Motor neuron (in vitro differentiated cells): ENCODE measurements around the gene SH3GL3. TPM values are rescaled to one million over a fixed set of nuclear protein-coding genes. Genes with fewer than 3 reads are reported as not detected.

Source experiments
- ATAC-seq, 8 experiments: fragments of 200-7000 bp; cut with Tn5 transposase; replicated peaks in 6 of 8; 2 replicates each; pipeline ENCODE4 v1.8.0; 2021; ENCODE audit warnings: mild to moderate bottlenecking in 8 of 8, moderate library complexity in 8 of 8
- H3K27ac ChIP-seq, 2 donors: fragments of 250-450 bp; sonication (Bioruptor Pico); 2 replicates each; pipeline ENCODE4 v1.9.0; 2021; ENCODE audit warnings: antibody characterized with exemption in 2 of 2, mild to moderate bottlenecking in 2 of 2, moderate library complexity in 1 of 2
- H3K4me1 ChIP-seq, 2 donors: fragments of 250-450 bp; sonication (Bioruptor Pico); replicated peaks in 1 of 2; 2 replicates each; pipeline ENCODE4 v1.6.1; 2021; ENCODE audit warnings: antibody characterized with exemption in 2 of 2, mild to moderate bottlenecking in 2 of 2, moderate library complexity in 1 of 2
- H3K4me3 ChIP-seq, 5 donors: fragments of 250-450 bp; sonication (Bioruptor Pico); 2 replicates each; pipeline ENCODE4 v1.9.0; 2021; ENCODE audit warnings: antibody characterized with exemption in 5 of 5, mild to moderate bottlenecking in 5 of 5, moderate library complexity in 4 of 5
- WGBS, 10 experiments: fragments of 450-650 bp; shearing (Covaris generic); methylation state at CpG; one replicate each; pipeline ENCODE4 v1.0.0; 2022; 5-methylcytosine and 5-hydroxymethylcytosine counted together
- in situ Hi-C, 9 experiments: fragments of 400-800 bp; cut with MboI; loops; one replicate each; pipeline ENCODE4 v1.15.0; 2021; ENCODE audit warnings: low sequenced_read_pairs in 9 of 9, low pct_unique_long_range_greater_than_20kb in 2 of 9; ENCODE audit not compliant: unreplicated experiment in 9 of 9
- total RNA-seq, 8 experiments: library from RNA; unstranded; fragments of 300-600 nt; gene quantifications; 2 replicates each; pipeline versions ENCODE4 v1.2.3 to v1.2.4, GENCODE V29; 2022

Gene SH3GL3
- total RNA-seq, 8 experiments from 2014 or later, result 3.7 to 22.6 (median 10.5) TPM

GRCh38 chr15:83613714-83614113 lies 166.6 kb downstream of the SH3GL3 start:
- no peak overlapping the region for H3K27ac ChIP-seq
- in situ Hi-C loops, result no loop called here
- H3K4me3 ChIP-seq, result no peak overlapping the region
- 14 to 100% (median 100%) methylated on average over 1 of the region's 2 CpGs; no CpG with 5 or more reads in 7 of the 10 experiments for WGBS, 10 experiments
- ATAC-seq, result peak in 3 of 8 experiments; percentile 18 to 57 (median 35)
- H3K4me1 ChIP-seq, result no peaks in the 10 kb centered on the region

GRCh38 chr15:83616840-83617239 lies 169.7 kb downstream of the SH3GL3 start:
- no peaks in the 10 kb centered on the region for H3K4me1 ChIP-seq
- ATAC-seq, result peak in 3 of 8 experiments; percentile 47 to 77 (median 51)
- no peak overlapping the region for H3K27ac ChIP-seq
- H3K4me3 ChIP-seq, result no peak overlapping the region
- WGBS, 10 experiments, result 5 to 100% (median 88%) methylated on average over 1 of the region's 1 CpG; no CpG with 5 or more reads in 1 of the 10 experiments
- in situ Hi-C loops, result no loop called here

- ATAC-seq, result no peak
- 46 to 93% (median 75%) methylated on average over 1 to 2 of the region's 2 CpGs; no CpG with 5 or more reads in 4 of the 10 experiments for WGBS, 10 experiments
- in situ Hi-C loops, result no loop called here
These were observed 179.1 kb downstream of the SH3GL3 start for GRCh38 chr15:83626171-83626802.

DNA sequence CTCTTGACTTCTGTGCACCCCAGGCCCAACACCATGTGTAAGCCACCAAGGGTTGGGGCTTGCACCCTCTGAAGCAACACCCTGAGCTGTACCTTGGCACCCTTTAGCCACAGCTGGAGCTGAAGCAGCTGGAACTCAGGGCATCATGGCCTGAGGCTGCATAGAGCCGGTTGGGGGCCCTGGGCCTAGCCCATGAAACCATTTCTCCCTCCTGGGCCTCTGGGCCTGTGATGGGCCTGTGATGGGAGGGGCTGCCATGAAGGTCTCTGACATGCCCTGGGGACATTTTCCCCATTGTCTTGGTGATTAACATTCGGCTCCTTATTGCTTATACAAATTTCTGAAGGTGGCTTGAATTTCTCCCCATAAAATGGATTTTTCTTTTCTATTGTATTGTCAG lies 184.4 kb downstream of the SH3GL3 start:
- H3K4me1 ChIP-seq, result no peaks in the 10 kb centered on the region
- in situ Hi-C loops, result no loop called here
- H3K27ac ChIP-seq, result no peak overlapping the region
- no peak for ATAC-seq
- 0 to 57% (median 35%) methylated on average over 1 to 2 of the region's 2 CpGs; no CpG with 5 or more reads in 4 of the 10 experiments for WGBS, 10 experiments
- no peak overlapping the region for H3K4me3 ChIP-seq

More at GRCh38 chr15:83626171-83626802, 179.1 kb downstream of the SH3GL3 start:
- Histone ChIP-seq H3K27ac (no peak overlapping the region), H3K4me3 (no peak overlapping the region), H3K4me1 (no peaks in the 10 kb centered on the region)

GRCh38 chr15:83643201-83643600 lies 196.1 kb downstream of the SH3GL3 start:
- Histone ChIP-seq H3K4me1 (no peaks in the 10 kb centered on the region), H3K4me3 (no peak overlapping the region), H3K27ac (no peak overlapping the region)
- in situ Hi-C loops, result no loop called here
- no peak for ATAC-seq

DNA sequence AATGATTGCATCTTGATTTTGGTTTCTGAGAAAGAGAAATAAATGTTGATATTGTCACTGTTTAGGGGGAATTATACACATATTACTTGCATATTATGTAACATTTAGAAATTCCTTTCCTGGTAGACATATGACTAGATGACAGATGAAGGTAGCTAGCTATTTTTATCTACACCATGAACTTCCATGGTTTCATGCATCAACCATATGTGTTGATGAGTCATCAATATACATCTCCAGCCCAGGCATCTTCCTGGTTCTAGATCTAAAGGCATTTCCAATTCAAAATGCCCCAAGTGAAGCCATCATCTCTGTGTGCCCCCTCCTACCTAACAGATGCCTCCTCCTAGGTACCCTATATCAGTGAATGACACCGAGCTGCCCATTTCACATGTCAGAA lies 197.3 kb downstream of the SH3GL3 start:
- Histone ChIP-seq H3K4me1 (no peaks in the 10 kb centered on the region), H3K4me3 (no peak overlapping the region), H3K27ac (no peak overlapping the region)
- in situ Hi-C loops, result no loop called here
- WGBS, 10 experiments, result 11 to 100% (median 94%) methylated on average over 1 of the region's 1 CpG; no CpG with 5 or more reads in 6 of the 10 experiments
- peak in 2 of 8 experiments; percentile 41 to 59 for ATAC-seq

- ATAC-seq, result peak in 1 of 8 experiments; percentile 2
- in situ Hi-C loops, result no loop called here
These were observed 203.7 kb downstream of the SH3GL3 start for GRCh38 chr15:83650831-83651230.

GRCh38 chr15:83651541-83651940 lies 204.4 kb downstream of the SH3GL3 start:
- WGBS, 10 experiments, result 30 to 84% (median 77%) methylated on average over 2 to 6 of the region's 6 CpGs
- in situ Hi-C loops, result no loop called here
- no peak for ATAC-seq
- Histone ChIP-seq H3K4me1 (no peaks in the 10 kb centered on the region), H3K27ac (no peak overlapping the region), H3K4me3 (no peak overlapping the region)

More at GRCh38 chr15:83650831-83651230, 203.7 kb downstream of the SH3GL3 start:
- no peak overlapping the region for H3K27ac ChIP-seq
- H3K4me1 ChIP-seq, result no peaks in the 10 kb centered on the region
- H3K4me3 ChIP-seq, result no peak overlapping the region
- 0 to 79% (median 60%) methylated on average over 1 to 2 of the region's 2 CpGs; no CpG with 5 or more reads in 5 of the 10 experiments for WGBS, 10 experiments

GRCh38 chr15:83652626-83653204 lies 205.6 kb downstream of the SH3GL3 start:
- in situ Hi-C loops, result no loop called here
- ATAC-seq, result no peak
- WGBS, 10 experiments, result 37 to 96% (median 92%) methylated on average over 2 to 5 of the region's 5 CpGs; no CpG with 5 or more reads in 1 of the 10 experiments
- no peak overlapping the region for H3K4me3 ChIP-seq
- no peaks in the 10 kb centered on the region for H3K4me1 ChIP-seq
- no peak overlapping the region for H3K27ac ChIP-seq

GRCh38 chr15:83653288-83653638 lies 206.1 kb downstream of the SH3GL3 start:
- in situ Hi-C loops, result no loop called here
- 14% methylated on average over 1 of the region's 18 CpGs; no CpG with 5 or more reads in 9 of the 10 experiments for WGBS, 10 experiments
- Histone ChIP-seq H3K27ac (no peak overlapping the region), H3K4me1 (no peaks in the 10 kb centered on the region), H3K4me3 (no peak overlapping the region)
- ATAC-seq, result no peak

- Histone ChIP-seq H3K27ac (no peak within 1 kb of the TSS), H3K4me3 (peak within 1 kb of the TSS; percentile 17 to 32 (median 29)), H3K4me1 (no peaks in the 10 kb centered on the region)
- ATAC-seq, result peak in 7 of 8 experiments; percentile 70 to 86 (median 78)
- no CpG with 5 or more reads among the region's 105 CpGs for WGBS, 10 experiments
- in situ Hi-C loops, result no loop called here
These were observed 206.7 kb downstream of the SH3GL3 start, which contains the start of gene ADAMTSL3 for GRCh38 chr15:83653639-83654378. TSS of gene ADAMTSL3 (plus strand) at chr15:83654123. CDS start at chr15:83655762, 1,639 bp downstream.

DNA sequence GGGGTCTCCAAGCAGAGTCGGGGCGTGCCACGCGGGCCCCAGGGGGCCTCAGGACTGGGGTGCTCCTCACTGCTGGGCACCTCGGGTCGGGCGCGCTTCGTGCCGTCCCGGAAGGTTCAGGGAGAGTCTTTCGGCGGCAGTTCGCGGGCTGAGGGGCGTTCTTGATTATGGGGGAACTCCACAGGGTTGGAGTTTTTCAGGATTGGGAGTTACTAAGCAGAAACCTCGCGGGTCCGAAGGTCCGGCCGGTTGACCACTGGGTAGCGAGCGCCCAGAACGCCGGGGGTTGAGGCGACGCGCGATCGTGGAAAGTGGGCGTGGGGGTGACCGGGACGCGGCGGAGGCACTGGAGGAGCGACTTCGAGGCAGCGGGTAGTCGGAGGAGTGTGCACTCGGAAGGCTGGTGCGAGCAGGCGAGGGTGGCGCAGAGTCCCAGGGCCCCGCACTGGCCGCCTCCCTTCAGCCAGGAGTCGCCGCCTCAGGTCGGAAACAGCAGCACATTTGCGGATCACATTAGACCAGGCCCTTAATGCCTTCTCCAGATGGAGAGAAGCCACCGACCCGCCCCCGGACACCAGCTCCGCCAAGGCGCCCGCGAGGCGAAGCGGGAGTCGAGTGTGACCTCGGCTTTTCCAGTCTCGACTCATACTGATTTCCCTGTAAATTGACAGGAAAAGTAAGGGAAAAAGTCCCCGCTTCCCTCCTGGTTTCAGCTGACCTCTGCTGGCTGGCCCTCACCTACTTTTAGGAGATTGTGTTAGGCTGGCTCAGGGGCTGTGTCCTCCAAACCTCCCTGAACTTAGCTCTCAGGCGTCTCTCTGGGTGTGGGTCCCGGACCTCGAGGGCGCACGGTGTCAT lies 207.5 kb downstream of the SH3GL3 start:
- Histone ChIP-seq H3K4me1 (no peaks in the 10 kb centered on the region), H3K4me3 (peak overlapping the region in 2 of 5 donors; percentile 30 to 32), H3K27ac (no peak overlapping the region)
- WGBS, 10 experiments, result 0 to 8% (median 0%) methylated on average over 1 to 42 of the region's 67 CpGs; no CpG with 5 or more reads in 5 of the 10 experiments
- in situ Hi-C loops, result no loop called here
- peak in 3 of 8 experiments; percentile 21 to 30 (median 22) for ATAC-seq
